Measurements from ENCODE around the gene MEIS3.
"Not testable (repeated sequence)": the region's sequence is repeated elsewhere in the genome, so short reads cannot be mapped to it uniquely, and the experiment has no call there.

The MEIS3 gene

DNA sequence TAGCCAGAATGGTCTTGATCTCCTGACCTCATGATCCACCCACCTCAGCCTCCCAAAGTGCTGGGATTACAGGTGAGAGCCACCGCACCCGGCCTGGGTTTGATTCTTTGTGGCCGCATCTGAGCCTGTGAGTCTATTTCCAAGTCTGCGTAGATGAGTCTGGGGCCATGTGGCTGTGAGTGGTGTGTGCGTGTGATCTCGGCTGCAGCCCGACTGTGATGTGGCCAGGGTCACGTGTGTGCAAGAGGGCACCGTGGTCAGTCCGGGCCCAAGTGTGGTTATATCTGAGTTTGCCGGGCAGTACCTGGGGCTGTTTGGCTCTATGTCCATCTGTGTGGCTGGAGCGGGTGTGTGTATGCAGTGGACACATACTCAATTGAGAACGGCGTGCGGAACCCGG lies 5.4 kb downstream of the MEIS3 start:
- H3K4me3 Mint-ChIP-seq = no peak overlapping the region
- H3K27me3 Mint-ChIP-seq = peaks cover 56% of the 10 kb centered on the region
- no peaks in the 10 kb centered on the region for H3K36me3 Mint-ChIP-seq (ENCODE audit: low read depth)
- H3K27ac Mint-ChIP-seq = no peak overlapping the region
- peaks cover 12% of the 10 kb centered on the region for H3K4me1 Mint-ChIP-seq (ENCODE audit: low read depth)
- H3K9me3 Mint-ChIP-seq = no peaks in the 10 kb centered on the region

DNA sequence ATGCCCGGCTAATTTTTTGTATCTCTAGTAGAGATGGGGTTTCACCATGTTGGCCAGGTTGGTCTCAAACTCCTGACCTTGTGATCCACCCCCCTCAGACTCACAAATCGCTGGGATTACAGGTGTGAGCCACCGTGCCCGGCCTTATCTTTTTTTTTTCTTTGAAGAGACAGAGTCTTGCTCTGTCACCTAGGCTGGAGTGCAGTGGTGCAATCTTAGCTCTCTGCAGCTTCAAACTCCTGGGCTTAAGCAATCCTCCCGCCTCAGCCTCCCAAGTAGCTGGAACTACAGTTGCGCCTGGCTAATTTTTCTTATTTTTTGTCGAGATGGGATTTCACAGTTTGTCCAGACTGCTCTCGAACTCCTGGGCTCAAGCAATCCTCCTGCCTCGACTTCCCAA lies 7.6 kb downstream of the MEIS3 start:
- not testable (repeated sequence) for H3K4me1 Mint-ChIP-seq (ENCODE audit: low read depth); H3K27ac Mint-ChIP-seq
- H3K27me3 Mint-ChIP-seq = peaks cover 49% of the 10 kb centered on the region

DNA sequence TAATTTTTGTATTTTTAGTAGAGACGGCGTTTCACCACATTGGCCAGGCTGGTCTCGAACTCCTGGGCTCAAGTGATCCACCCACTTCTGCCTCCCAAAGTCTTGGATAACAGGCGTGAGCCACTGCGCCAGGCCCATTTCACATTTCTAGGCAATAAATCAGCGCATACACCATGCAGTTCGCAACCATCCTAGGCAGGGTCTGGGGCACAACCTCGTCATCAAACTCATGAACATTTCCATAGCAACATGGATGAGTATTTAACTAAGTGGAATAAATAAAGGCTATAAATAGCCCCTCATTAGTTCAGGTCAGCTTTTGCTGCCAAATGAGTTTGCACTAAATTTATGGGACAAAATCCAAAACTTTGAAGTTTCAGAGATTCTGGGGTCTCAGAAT lies 8.2 kb downstream of the MEIS3 start:
- Mint-ChIP-seq H3K9me3 (no peaks in the 10 kb centered on the region), H3K27ac (no peak overlapping the region), H3K27me3 (peaks cover 50% of the 10 kb centered on the region), H3K36me3 (ENCODE audit: low read depth) (no peaks in the 10 kb centered on the region), H3K4me1 (ENCODE audit: low read depth) (no peaks in the 10 kb centered on the region), H3K4me3 (no peak overlapping the region)

More for the DNA sequence above, 7.6 kb downstream of the MEIS3 start:
- not testable (repeated sequence) for H3K36me3 Mint-ChIP-seq (ENCODE audit: low read depth); H3K9me3 Mint-ChIP-seq; H3K4me3 Mint-ChIP-seq

GRCh38 chr19:47408156-47408938 lies 11.0 kb downstream of the MEIS3 start:
- no peak overlapping the region for H3K27ac Mint-ChIP-seq
- H3K27me3 Mint-ChIP-seq = peaks cover 55% of the 10 kb centered on the region
- H3K4me3 Mint-ChIP-seq = no peak overlapping the region
- H3K9me3 Mint-ChIP-seq = no peaks in the 10 kb centered on the region
- no peaks in the 10 kb centered on the region for H3K36me3 Mint-ChIP-seq (ENCODE audit: low read depth)
- no peaks in the 10 kb centered on the region for H3K4me1 Mint-ChIP-seq (ENCODE audit: low read depth)

GRCh38 chr19:47407417-47407774 lies 11.9 kb downstream of the MEIS3 start:
- Mint-ChIP-seq H3K9me3 (no peaks in the 10 kb centered on the region), H3K27me3 (peaks cover 52% of the 10 kb centered on the region), H3K4me3 (no peak overlapping the region)

DNA sequence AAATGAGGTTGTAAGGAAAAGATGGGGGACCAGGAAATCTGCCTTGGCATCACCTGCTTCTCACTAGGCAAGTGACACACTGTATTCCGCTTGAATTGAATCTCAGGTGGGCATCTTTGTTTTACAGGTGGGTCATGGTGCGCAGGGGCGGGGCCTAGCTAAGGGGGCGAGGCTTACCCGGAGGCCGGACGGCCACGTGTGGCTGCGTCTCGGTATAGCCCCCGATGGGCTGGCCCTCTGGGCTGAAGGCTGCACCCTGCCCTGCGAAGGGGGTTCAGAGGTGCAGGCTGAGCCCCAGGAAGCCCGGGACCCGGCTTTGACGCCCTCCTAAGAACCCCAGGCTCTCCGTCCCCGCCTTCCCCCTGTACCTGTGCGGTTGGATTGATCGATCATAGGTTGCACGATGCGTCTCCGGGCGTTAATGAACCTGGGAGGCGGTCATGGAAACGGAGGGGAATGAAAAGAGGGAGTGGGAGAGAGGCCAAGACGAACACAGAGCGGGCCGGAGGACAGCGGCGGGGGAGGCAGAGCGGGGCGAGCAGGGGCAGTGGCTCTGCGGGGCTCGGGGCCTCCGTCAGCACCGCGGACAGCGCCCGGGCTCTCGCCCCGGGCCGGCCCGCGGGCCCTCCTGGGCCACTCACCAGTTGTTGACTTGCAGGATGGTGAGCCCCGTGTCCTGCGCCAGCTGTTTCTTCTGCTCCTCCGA lies 12.5 kb downstream of the MEIS3 start:
- Mint-ChIP-seq H3K27me3 (peaks cover 47% of the 10 kb centered on the region), H3K27ac (no peak overlapping the region), H3K4me1 (ENCODE audit: low read depth) (no peaks in the 10 kb centered on the region), H3K4me3 (no peak overlapping the region), H3K36me3 (ENCODE audit: low read depth) (no peaks in the 10 kb centered on the region), H3K9me3 (no peaks in the 10 kb centered on the region)

More at GRCh38 chr19:47407417-47407774, 11.9 kb downstream of the MEIS3 start:
- no peaks in the 10 kb centered on the region for H3K36me3 Mint-ChIP-seq (ENCODE audit: low read depth)
- no peaks in the 10 kb centered on the region for H3K4me1 Mint-ChIP-seq (ENCODE audit: low read depth)
- no peak overlapping the region for H3K27ac Mint-ChIP-seq

DNA sequence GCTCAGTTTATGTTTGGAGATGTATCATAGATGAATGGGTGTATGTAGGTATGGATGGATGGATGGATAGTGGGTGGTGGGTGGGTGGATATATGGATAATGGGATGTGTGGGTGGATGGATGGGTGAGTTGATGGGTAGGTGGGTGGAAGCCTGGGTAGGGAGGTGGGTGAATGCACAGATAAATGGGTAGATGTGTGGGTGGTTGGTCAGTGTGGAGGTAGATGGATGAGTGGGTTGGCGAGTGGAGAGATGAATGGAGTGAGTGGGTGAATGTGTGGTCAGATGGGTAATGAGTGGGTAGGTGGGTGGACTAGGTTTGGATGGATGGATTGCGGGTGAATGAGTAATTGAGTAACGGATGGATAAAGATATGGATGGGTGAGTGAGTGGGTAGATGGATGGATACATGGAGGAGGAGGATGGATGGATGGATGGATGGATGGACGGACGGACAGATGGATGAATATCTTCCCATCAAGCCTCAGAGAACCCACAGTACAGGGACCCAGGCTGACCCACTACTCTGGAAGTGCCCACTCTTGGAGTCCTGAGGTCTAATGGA lies 13.4 kb downstream of the MEIS3 start:
- H3K36me3 Mint-ChIP-seq (ENCODE audit: low read depth) = no peaks in the 10 kb centered on the region
- H3K27me3 Mint-ChIP-seq = peaks cover 46% of the 10 kb centered on the region
- H3K27ac Mint-ChIP-seq = no peak overlapping the region
- H3K4me1 Mint-ChIP-seq (ENCODE audit: low read depth) = no peaks in the 10 kb centered on the region
- H3K9me3 Mint-ChIP-seq = no peaks in the 10 kb centered on the region
- no peak overlapping the region for H3K4me3 Mint-ChIP-seq

GRCh38 chr19:47405197-47405550 lies 14.2 kb downstream of the MEIS3 start:
- H3K4me3 Mint-ChIP-seq = no peak overlapping the region
- H3K27ac Mint-ChIP-seq = no peak overlapping the region
- no peaks in the 10 kb centered on the region for H3K4me1 Mint-ChIP-seq (ENCODE audit: low read depth)
- H3K9me3 Mint-ChIP-seq = no peaks in the 10 kb centered on the region
- no peaks in the 10 kb centered on the region for H3K36me3 Mint-ChIP-seq (ENCODE audit: low read depth)
- H3K27me3 Mint-ChIP-seq = peaks cover 46% of the 10 kb centered on the region

GRCh38 chr19:47404334-47405196 lies 14.8 kb downstream of the MEIS3 start:
- H3K4me3 Mint-ChIP-seq = no peak overlapping the region
- peaks cover 46% of the 10 kb centered on the region for H3K27me3 Mint-ChIP-seq
- no peaks in the 10 kb centered on the region for H3K9me3 Mint-ChIP-seq
- no peak overlapping the region for H3K27ac Mint-ChIP-seq
- no peaks in the 10 kb centered on the region for H3K4me1 Mint-ChIP-seq (ENCODE audit: low read depth)
- H3K36me3 Mint-ChIP-seq (ENCODE audit: low read depth) = no peaks in the 10 kb centered on the region

GRCh38 chr19:47402504-47402903 lies 16.8 kb downstream of the MEIS3 start:
- Mint-ChIP-seq H3K27ac (no peak overlapping the region), H3K9me3 (no peaks in the 10 kb centered on the region), H3K4me1 (ENCODE audit: low read depth) (no peaks in the 10 kb centered on the region), H3K27me3 (peaks cover 30% of the 10 kb centered on the region), H3K4me3 (no peak overlapping the region), H3K36me3 (ENCODE audit: low read depth) (no peaks in the 10 kb centered on the region)

DNA sequence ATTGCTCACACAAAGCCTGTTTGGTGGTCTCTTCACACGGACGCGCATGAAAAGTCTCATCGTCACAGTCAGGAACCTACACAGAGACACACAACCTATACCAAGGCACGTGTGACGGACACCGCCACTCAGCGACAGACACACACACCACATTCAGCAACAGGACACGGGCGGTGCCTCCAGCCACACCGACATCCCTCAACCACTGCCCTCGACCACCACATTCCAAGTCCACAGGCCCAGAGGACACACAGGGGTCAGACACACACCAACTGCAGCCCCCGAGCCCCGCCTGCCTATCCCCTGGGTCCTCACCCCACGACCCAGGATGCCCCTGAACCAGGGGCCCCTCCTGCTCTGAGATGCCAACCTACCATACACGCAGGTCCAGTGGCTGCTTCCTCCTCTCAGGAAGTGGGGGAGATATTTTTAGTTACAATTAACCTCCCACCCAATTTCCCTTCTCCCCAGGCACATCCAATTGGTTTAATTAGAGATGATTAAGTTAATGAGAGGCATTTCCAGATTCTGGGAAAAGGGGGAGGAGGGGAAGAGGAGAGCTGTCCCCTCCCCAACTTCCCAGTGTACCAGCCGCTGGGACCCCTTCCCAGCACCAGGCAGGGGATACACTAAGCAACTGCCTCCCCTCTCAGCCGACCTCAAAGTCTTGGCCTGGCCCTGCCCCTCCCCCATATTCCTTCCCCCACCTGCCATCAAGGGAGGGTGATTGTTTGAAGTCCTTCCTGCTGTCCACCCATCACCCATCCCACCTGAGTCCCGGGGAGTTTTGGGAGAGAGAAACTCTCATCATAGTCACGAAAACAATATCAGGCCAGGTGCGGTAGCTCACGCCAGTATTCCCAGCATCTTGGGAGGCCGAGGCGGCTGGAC lies 20.4 kb downstream of the MEIS3 start:
- H3K27me3 Mint-ChIP-seq = peaks cover 11% of the 10 kb centered on the region
- no peaks in the 10 kb centered on the region for H3K4me1 Mint-ChIP-seq (ENCODE audit: low read depth)
- no peak overlapping the region for H3K4me3 Mint-ChIP-seq
- no peak overlapping the region for H3K27ac Mint-ChIP-seq
- no peaks in the 10 kb centered on the region for H3K9me3 Mint-ChIP-seq
- H3K36me3 Mint-ChIP-seq (ENCODE audit: low read depth) = no peaks in the 10 kb centered on the region

- Mint-ChIP-seq H3K9me3 (no peaks in the 10 kb centered on the region), H3K27me3 (peaks cover 5% of the 10 kb centered on the region), H3K27ac (no peak overlapping the region), H3K4me3 (no peak overlapping the region), H3K36me3 (ENCODE audit: low read depth) (no peaks in the 10 kb centered on the region), H3K4me1 (ENCODE audit: low read depth) (no peaks in the 10 kb centered on the region)
These were observed 27.7 kb downstream of the MEIS3 start for GRCh38 chr19:47391510-47392223.

DNA sequence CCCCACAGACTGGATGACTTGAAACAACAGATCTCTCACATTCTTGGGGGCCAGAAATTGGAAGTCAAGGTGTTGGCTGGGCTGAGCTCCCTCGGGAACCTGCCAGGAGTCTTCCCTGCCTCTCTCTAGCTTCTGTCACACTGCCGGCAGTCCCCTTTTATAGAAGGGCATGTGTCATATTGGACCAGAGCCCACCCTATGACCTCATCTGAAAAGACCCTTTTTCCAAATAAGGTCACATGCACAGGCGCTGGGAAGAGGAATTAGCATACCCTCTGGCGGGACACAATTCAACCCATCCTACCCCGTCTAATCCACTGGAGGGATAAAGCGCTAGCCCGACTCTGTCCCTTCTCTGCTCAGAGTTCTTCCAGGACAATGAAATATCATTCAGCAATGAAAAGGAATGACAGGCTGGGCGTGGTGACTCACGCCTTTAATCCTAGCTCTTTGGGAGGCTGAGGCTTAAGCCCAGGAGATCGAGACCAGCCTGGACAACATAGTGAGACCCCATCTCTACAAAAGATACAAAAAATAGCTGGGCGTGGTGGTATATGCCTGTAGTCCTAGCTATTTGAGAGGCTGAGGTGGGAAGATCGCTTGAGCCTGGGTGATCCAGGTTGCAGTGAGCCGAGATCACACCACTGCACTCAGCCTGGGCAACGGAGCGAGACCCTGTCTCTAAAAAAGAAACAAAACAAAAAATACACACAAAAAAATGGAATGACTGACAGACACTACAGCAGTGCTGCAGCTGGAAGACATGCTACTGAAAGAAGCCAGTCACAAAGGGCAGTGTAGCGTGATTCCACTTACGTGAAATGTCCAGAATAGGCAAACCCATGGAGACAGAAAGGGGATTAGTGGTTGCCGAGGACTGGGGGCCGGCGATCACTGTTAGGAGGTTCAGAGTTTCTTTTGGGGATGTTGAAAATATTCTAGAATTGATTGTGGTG lies 28.5 kb downstream of the MEIS3 start:
- Mint-ChIP-seq H3K36me3 (ENCODE audit: low read depth) (no peaks in the 10 kb centered on the region), H3K27me3 (peaks cover 2% of the 10 kb centered on the region), H3K9me3 (no peaks in the 10 kb centered on the region), H3K27ac (no peak overlapping the region), H3K4me1 (ENCODE audit: low read depth) (no peaks in the 10 kb centered on the region), H3K4me3 (no peak overlapping the region)

All from stimulated activated naive CD8-positive, alpha-beta T cell treated with anti-CD3 and anti-CD28 coated beads, Interleukin-15, Interleukin-2, amounts not matched to agents 100 ng/mL and 50 ng/mL, for 24 hours (primary cell).